IMR-90 (cell line): ENCODE data around the gene ATOSB. TPM values are rescaled to one million over a fixed set of nuclear protein-coding genes. Genes with fewer than 3 reads are reported as not detected.

Experiments
- ATAC-seq: fragments of 200-7000 bp; cut with Tn5 transposase; 2 replicates; pipeline ENCODE4 v1.9.1; 2020; ENCODE audit warnings: low read depth, mild to moderate bottlenecking, moderate library complexity
- BruUV-seq: library from RNA; stranded (reverse); fragments of 400-500 nt; replicated peaks from 2 replicates; lab custom pipeline; 2021; lab: Mats Ljungman, UMichigan
- CTCF ChIA-PET: fragments of 300-600 bp; formaldehyde crosslinking; extraction: SDS; loops from one replicate; lab custom pipeline; 2021; ENCODE audit warnings: antibody characterized with exemption; lab: Yijun Ruan, JAX
- POLR2A ChIA-PET: fragments of 300-600 bp; sonication (Branson Sonifier 250); formaldehyde crosslinking; loops from one replicate; lab custom pipeline; 2022; ENCODE audit warnings: antibody characterized with exemption; ENCODE audit not compliant: unreplicated experiment; lab: Charles Lee
- DNase-seq: peaks from one replicate; pipeline ENCODE4 v3.0.0; 2013
- H2AFZ ChIP-seq: replicated peaks from 2 replicates; pipeline ENCODE3; 2013; ENCODE audit warnings: low read length, mild to moderate bottlenecking; ENCODE audit not compliant: poor library complexity
- H2AK5ac ChIP-seq: 2 replicates; pipeline ENCODE4 v1.6.1; 2013; ENCODE audit warnings: low read depth, low read length, inconsistent platforms
- H2AK9ac ChIP-seq: replicated peaks from 2 replicates; pipeline ENCODE3; 2013; ENCODE audit warnings: mild to moderate bottlenecking, low read depth, low read length, moderate library complexity; ENCODE audit not compliant: poor library complexity
- H2BK120ac ChIP-seq: 2 replicates; pipeline ENCODE4 v1.6.1; 2013; ENCODE audit warnings: low read depth, low read length, inconsistent platforms
- H2BK15ac ChIP-seq: 3 replicates; pipeline ENCODE4 v1.6.1; 2013; ENCODE audit warnings: low read depth, low read length, inconsistent platforms
- H2BK20ac ChIP-seq: 2 replicates; pipeline ENCODE4 v1.6.1; 2013; ENCODE audit warnings: low read depth, mild to moderate bottlenecking, inconsistent platforms, low read length, moderate library complexity
- H2BK5ac ChIP-seq: 2 replicates; pipeline ENCODE4 v1.6.1; 2013; ENCODE audit warnings: mild to moderate bottlenecking, low read depth, low read length, inconsistent platforms; ENCODE audit not compliant: poor library complexity, severe bottlenecking
- H3K14ac ChIP-seq: replicated peaks from 2 replicates; pipeline ENCODE4 v1.6.1; 2013; ENCODE audit warnings: low read depth, low read length, inconsistent platforms
- H3K18ac ChIP-seq: 2 replicates; pipeline ENCODE4 v1.6.1; 2013; ENCODE audit warnings: low read depth, low read length, control low read depth
- H3K23ac ChIP-seq: 2 replicates; pipeline ENCODE4 v1.6.1; 2013; ENCODE audit warnings: low read depth, low read length, inconsistent platforms
- H3K27ac ChIP-seq: 2 replicates; pipeline ENCODE4 v1.5.1; 2013; ENCODE audit warnings: mild to moderate bottlenecking, control low read depth, low read length; ENCODE audit not compliant: insufficient read depth
- H3K27me3 ChIP-seq: 2 replicates; pipeline ENCODE4 v1.6.1; 2013; ENCODE audit warnings: low read length; ENCODE audit not compliant: control insufficient read depth, insufficient read depth
- H3K36me3 ChIP-seq: 2 replicates; pipeline ENCODE4 v1.6.1; 2013; ENCODE audit warnings: low read length, mixed read lengths; ENCODE audit not compliant: control insufficient read depth, insufficient read depth
- H3K4ac ChIP-seq: 2 replicates; pipeline ENCODE4 v1.6.1; 2013; ENCODE audit warnings: low read depth, low read length, inconsistent platforms
- H3K4me1 ChIP-seq: 2 replicates; pipeline ENCODE4 v1.6.1; 2013; ENCODE audit warnings: low read length, mixed read lengths; ENCODE audit not compliant: control insufficient read depth, insufficient read depth
- H3K4me2 ChIP-seq: 2 replicates; pipeline ENCODE4 v1.6.1; 2013; ENCODE audit warnings: low read depth, mild to moderate bottlenecking, control low read depth, low read length, moderate library complexity
- H3K4me3 ChIP-seq: 2 replicates; pipeline ENCODE4 v1.5.1; 2013; ENCODE audit warnings: low read depth, mild to moderate bottlenecking, control low read depth, low read length, moderate library complexity; ENCODE audit not compliant: insufficient read depth
- H3K56ac ChIP-seq: 2 replicates; pipeline ENCODE4 v1.6.1; 2013; ENCODE audit warnings: low read length, inconsistent platforms; ENCODE audit not compliant: insufficient read depth; ENCODE audit errors: extremely low read depth
- H3K79me1 ChIP-seq, 2 experiments: 2 replicates each; pipeline ENCODE4 v1.6.1; 2013; ENCODE audit warnings: low read length in 2 of 2, inconsistent platforms in 1 of 2, low read depth in 1 of 2
- H3K9ac ChIP-seq: 2 replicates; pipeline ENCODE4 v1.6.1; 2013; ENCODE audit warnings: low read depth, low read length, control low read depth
- H3K9me1 ChIP-seq: 2 replicates; pipeline ENCODE4 v1.6.1; 2013; ENCODE audit warnings: low read length, inconsistent platforms; ENCODE audit not compliant: insufficient read depth
- H3K9me3 ChIP-seq: 2 replicates; pipeline ENCODE4 v1.6.1; 2013; ENCODE audit warnings: low read length; ENCODE audit not compliant: control insufficient read depth, insufficient read depth
- H4K20me1 ChIP-seq: 2 replicates; pipeline ENCODE4 v1.6.1; 2013; ENCODE audit warnings: low read length, inconsistent platforms; ENCODE audit not compliant: insufficient read depth
- H4K5ac ChIP-seq: 2 replicates; pipeline ENCODE4 v1.6.1; 2013; ENCODE audit warnings: mild to moderate bottlenecking, low read depth, low read length, control low read depth
- H4K8ac ChIP-seq, 2 experiments: 2 replicates each; pipeline ENCODE4 v1.6.1; 2013; ENCODE audit warnings: low read depth in 2 of 2, low read length in 2 of 2, control low read depth in 1 of 2, inconsistent platforms in 1 of 2
- H4K91ac ChIP-seq: 2 replicates; pipeline ENCODE4 v1.6.1; 2013; ENCODE audit warnings: low read depth, low read length, inconsistent platforms; ENCODE audit not compliant: insufficient read depth
- CEBPB ChIP-seq: IDR thresholded peaks from 2 replicates; pipeline ENCODE4 v1.6.1; 2012; ENCODE audit warnings: low read depth, low read length, improper control_type of control experiment
- CTCF ChIP-seq: conservative IDR thresholded peaks from 2 replicates; pipeline ENCODE4 v1.5.1; 2012; ENCODE audit warnings: mild to moderate bottlenecking, low read depth, low read length, improper control_type of control experiment
- ELK1 ChIP-seq: fragments of 150-350 bp; IDR thresholded peaks from 2 replicates; pipeline ENCODE4 v1.6.1; 2016; ENCODE audit warnings: low read depth, mild to moderate bottlenecking, low read length, moderate library complexity, borderline replicate concordance
- FOS ChIP-seq: fragments of 150-350 bp; IDR thresholded peaks from 2 replicates; pipeline ENCODE4 v1.6.1; 2016; ENCODE audit warnings: low read depth, low read length
- MXI1 ChIP-seq: IDR thresholded peaks from 2 replicates; pipeline ENCODE4 v1.6.1; 2012; ENCODE audit warnings: low read depth, mild to moderate bottlenecking, low read length, moderate library complexity, borderline replicate concordance
- RAD21 ChIP-seq: IDR thresholded peaks from 2 replicates; pipeline ENCODE4 v1.6.1; 2012; ENCODE audit warnings: low read length, improper control_type of control experiment
- RCOR1 ChIP-seq: IDR thresholded peaks from 2 replicates; pipeline ENCODE4 v1.6.1; 2012; ENCODE audit warnings: mild to moderate bottlenecking, low read length, improper control_type of control experiment; ENCODE audit not compliant: insufficient replicate concordance
- RFX5 ChIP-seq: IDR thresholded peaks from 2 replicates; pipeline ENCODE4 v1.8.0; 2012; ENCODE audit warnings: low read depth, mild to moderate bottlenecking, low read length, moderate library complexity
- SMC3 ChIP-seq: fragments of 150-350 bp; IDR thresholded peaks from 2 replicates; pipeline ENCODE4 v1.6.1; 2016; ENCODE audit warnings: low read depth, mild to moderate bottlenecking, antibody characterized with exemption, low read length, moderate library complexity
- WGBS, 2 experiments: methylation state at CpG; one replicate each; pipeline versions ENCODE4 v1.1.5 to v1.1.7; 2013; ENCODE audit warnings: missing lambda C conversion rate in 2 of 2; ENCODE audit not compliant: insufficient read length in 1 of 2; ENCODE audit errors: extremely low coverage in 2 of 2; 5-methylcytosine and 5-hydroxymethylcytosine counted together
- dilution Hi-C: fragments of 300-500 bp; cut with HindIII; formaldehyde crosslinking; loops from one replicate; pipeline ENCODE4 v1.14.3; 2018; ENCODE audit warnings: low sequenced_read_pairs; ENCODE audit not compliant: unreplicated experiment
- in situ Hi-C: fragments of 300-500 bp; cut with MboI; formaldehyde crosslinking; loops from 3 replicates; pipeline ENCODE4 v1.14.3; 2019; ENCODE audit warnings: low sequenced_read_pairs, inconsistent platforms, mixed read lengths
- intact Hi-C: fragments of 100-400 bp; cut with micrococcal nuclease; formaldehyde crosslinking; loops from 2 replicates; pipeline ENCODE4 v1.10.0; 2022
- polyA plus RNA-seq, 3 experiments: library from polyadenylated mRNA; depleted of rRNA; stranded (reverse); fragments of >200 nt; gene quantifications; 2 replicates each; pipeline ENCODE4 v1.2.3, GENCODE V29; 2012; ENCODE audit warnings: low replicate concordance in 1 of 3
- total RNA-seq: library from RNA; depleted of rRNA; stranded (reverse); fragments of >200 nt; gene quantifications from 2 replicates; pipeline ENCODE4 v1.2.3, GENCODE V29; 2012
- TF ChIP-seq, protein P1 (sequence below): fragments of 150-350 bp; IDR thresholded peaks from 2 replicates; pipeline ENCODE4 v1.6.1; 2017; ENCODE audit warnings: mild to moderate bottlenecking, antibody characterized with exemption, low read length, low read depth

The ATOSB gene
- total and polyA plus RNA-seq, 2 of the 4 experiments (the other 2 are of a cell fraction), result 12.0 to 40.2 TPM

GRCh38 chr9:35142037-35142436, 26.4 kb upstream of the ATOSB start:
- no peak overlapping the region for H2AK5ac ChIP-seq
- H3K14ac ChIP-seq, result no peak overlapping the region
- H3K27me3 ChIP-seq, result peaks cover 2% of the 10 kb centered on the region; the same call in 1 of the 2 replicates
- H3K18ac ChIP-seq, result no peak overlapping the region
- no peak overlapping the region for H3K27ac ChIP-seq
- WGBS, 2 experiments, result 42% methylated on average over 3 of the region's 5 CpGs; no CpG with 5 or more reads in 1 of the 2 experiments
- H4K20me1 ChIP-seq, result no peaks in the 10 kb centered on the region
- no peak for DNase-seq
- no peak overlapping the region for H4K91ac ChIP-seq
- H3K4me3 ChIP-seq, result no peak overlapping the region
- no peaks in the 10 kb centered on the region for H3K36me3 ChIP-seq
- H3K4ac ChIP-seq, result no peak overlapping the region
- H3K9me1 ChIP-seq, result no peaks in the 10 kb centered on the region
- no peak overlapping the region for H2BK120ac ChIP-seq
- H3K9ac ChIP-seq, result no peak overlapping the region
- H3K4me2 ChIP-seq, result no peak overlapping the region
- no peak overlapping the region for H4K8ac ChIP-seq
- POLR2A ChIA-PET, result no interaction called here
- H2BK5ac ChIP-seq, result no peak overlapping the region
- peaks cover 17% of the 10 kb centered on the region for H3K9me3 ChIP-seq
- no peak overlapping the region for H2BK15ac ChIP-seq
- dilution Hi-C loops, result no loop called here
- intact Hi-C loops, result no loop called here
- in situ Hi-C loops, result no loop called here
- no TSS peak for BruUV-seq
- H3K4me1 ChIP-seq, result no peaks in the 10 kb centered on the region
- no peak overlapping the region for H2AFZ ChIP-seq
- no peak overlapping the region for H4K5ac ChIP-seq
- CTCF ChIA-PET, result no interaction called here
- TF ChIP-seq FOS (no peak), RFX5 (no peak), MXI1 (no peak), RCOR1 (no peak), SMC3 (no peak), CEBPB (no peak), RAD21 (no peak), CTCF (no peak), ELK1 (no peak)
- TF ChIP-seq, protein P1, sequence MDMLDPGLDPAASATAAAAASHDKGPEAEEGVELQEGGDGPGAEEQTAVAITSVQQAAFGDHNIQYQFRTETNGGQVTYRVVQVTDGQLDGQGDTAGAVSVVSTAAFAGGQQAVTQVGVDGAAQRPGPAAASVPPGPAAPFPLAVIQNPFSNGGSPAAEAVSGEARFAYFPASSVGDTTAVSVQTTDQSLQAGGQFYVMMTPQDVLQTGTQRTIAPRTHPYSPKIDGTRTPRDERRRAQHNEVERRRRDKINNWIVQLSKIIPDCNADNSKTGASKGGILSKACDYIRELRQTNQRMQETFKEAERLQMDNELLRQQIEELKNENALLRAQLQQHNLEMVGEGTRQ, result no peak
- no peak overlapping the region for H3K23ac ChIP-seq
- no peak overlapping the region for H3K56ac ChIP-seq
- no peak overlapping the region for H2AK9ac ChIP-seq
- no peaks in the 10 kb centered on the region for H3K79me1 ChIP-seq
- H2BK20ac ChIP-seq, result no peak overlapping the region
- no peak for ATAC-seq
